Aorta (tissue), 5 donors: ENCODE measurements around the gene CST4. TPM values are rescaled to one million over a fixed set of nuclear protein-coding genes. Genes with fewer than 3 reads are reported as not detected.
A peak's percentile ranks its signal among the peaks of the same experiment; 100 is the strongest.
"Not testable (repeated sequence)": the region's sequence is repeated elsewhere in the genome, so short reads cannot be mapped to it uniquely, and the experiment has no call there.

Source experiments
- ATAC-seq: fragments of 200-7000 bp; cut with Tn5 transposase; one replicate; pipeline ENCODE4 v1.9.1; 2022; ENCODE audit warnings: moderate library complexity; ENCODE audit not compliant: low FRiP score
- DNase-seq, 2 donors: peaks; one replicate each; pipeline ENCODE4 v3.0.0-alpha.2; 2020
- H3K27ac ChIP-seq, 2 donors: one replicate each; pipeline ENCODE4 v1.5.1; 2013; ENCODE audit warnings: low read length in 2 of 2, mild to moderate bottlenecking in 2 of 2, moderate library complexity in 2 of 2, control low read depth in 1 of 2, inconsistent platforms in 1 of 2, low read depth in 1 of 2
- H3K27me3 ChIP-seq, 2 donors: one replicate each; pipeline ENCODE4 v1.6.1; 2013; ENCODE audit warnings: control low read depth in 1 of 2, low read length in 1 of 2, mild to moderate bottlenecking in 1 of 2, moderate library complexity in 1 of 2; ENCODE audit not compliant: insufficient read depth in 2 of 2, control insufficient read depth in 1 of 2
- H3K36me3 ChIP-seq, 2 donors: one replicate each; pipeline ENCODE4 v1.6.1; 2013; ENCODE audit warnings: control low read depth in 1 of 2, low read length in 1 of 2, mild to moderate bottlenecking in 1 of 2; ENCODE audit not compliant: insufficient read depth in 2 of 2, control insufficient read depth in 1 of 2
- H3K4me1 ChIP-seq, 2 donors: one replicate each; pipeline ENCODE4 v1.6.1; 2013; ENCODE audit warnings: low read length in 2 of 2, control low read depth in 1 of 2, mild to moderate bottlenecking in 1 of 2, moderate library complexity in 1 of 2; ENCODE audit not compliant: insufficient read depth in 2 of 2, control insufficient read depth in 1 of 2
- H3K4me3 ChIP-seq, 2 donors: one replicate each; pipeline ENCODE4 v1.5.1; 2013; ENCODE audit warnings: low read length in 2 of 2, control low read depth in 1 of 2, mild to moderate bottlenecking in 1 of 2
- H3K9me3 ChIP-seq: one replicate; pipeline ENCODE4 v1.6.1; 2013; ENCODE audit warnings: mild to moderate bottlenecking, low read length; ENCODE audit not compliant: control insufficient read depth
- WGBS, 2 donors: extraction: QIAGEN DNeasy Blood & Tissue Kit; methylation state at CpG; one replicate each; pipeline ENCODE4 v1.1.7; 2013; 5-methylcytosine and 5-hydroxymethylcytosine counted together
- intact Hi-C, 2 donors: fragments of 100-400 bp; cut with DNase I; formaldehyde crosslinking; loops; one replicate each; pipeline versions ENCODE4 v1.14.2 to v1.15.0; 2022
- polyA plus RNA-seq, 2 donors: library from polyadenylated mRNA; stranded (reverse); fragments of 200-250 nt; gene quantifications; one replicate each; pipeline ENCODE4 v1.2.3, GENCODE V29; 2013
- total RNA-seq, 2 donors: library from RNA; stranded (reverse); fragmentation: NEBNext Ultra II Directional; extraction: Animal tissue kit (Norgen Biotek cat#: 25700); gene quantifications; one replicate each; pipeline ENCODE4 v1.2.1, GENCODE V29; 2021
- donor health status: healthy with polysubstance abuse.
- donor health status: Bipolar disorder and iron deficiency.
- donor health status: DM: no; HTN: no; CAD: no.
- donor health status: DM: no; HTN: no; CAD: no.
- donor health status: DM: yes; HTN: yes; CAD: no.

CST4 gene
- total and polyA plus RNA-seq, 4 donors: not detected

DNA sequence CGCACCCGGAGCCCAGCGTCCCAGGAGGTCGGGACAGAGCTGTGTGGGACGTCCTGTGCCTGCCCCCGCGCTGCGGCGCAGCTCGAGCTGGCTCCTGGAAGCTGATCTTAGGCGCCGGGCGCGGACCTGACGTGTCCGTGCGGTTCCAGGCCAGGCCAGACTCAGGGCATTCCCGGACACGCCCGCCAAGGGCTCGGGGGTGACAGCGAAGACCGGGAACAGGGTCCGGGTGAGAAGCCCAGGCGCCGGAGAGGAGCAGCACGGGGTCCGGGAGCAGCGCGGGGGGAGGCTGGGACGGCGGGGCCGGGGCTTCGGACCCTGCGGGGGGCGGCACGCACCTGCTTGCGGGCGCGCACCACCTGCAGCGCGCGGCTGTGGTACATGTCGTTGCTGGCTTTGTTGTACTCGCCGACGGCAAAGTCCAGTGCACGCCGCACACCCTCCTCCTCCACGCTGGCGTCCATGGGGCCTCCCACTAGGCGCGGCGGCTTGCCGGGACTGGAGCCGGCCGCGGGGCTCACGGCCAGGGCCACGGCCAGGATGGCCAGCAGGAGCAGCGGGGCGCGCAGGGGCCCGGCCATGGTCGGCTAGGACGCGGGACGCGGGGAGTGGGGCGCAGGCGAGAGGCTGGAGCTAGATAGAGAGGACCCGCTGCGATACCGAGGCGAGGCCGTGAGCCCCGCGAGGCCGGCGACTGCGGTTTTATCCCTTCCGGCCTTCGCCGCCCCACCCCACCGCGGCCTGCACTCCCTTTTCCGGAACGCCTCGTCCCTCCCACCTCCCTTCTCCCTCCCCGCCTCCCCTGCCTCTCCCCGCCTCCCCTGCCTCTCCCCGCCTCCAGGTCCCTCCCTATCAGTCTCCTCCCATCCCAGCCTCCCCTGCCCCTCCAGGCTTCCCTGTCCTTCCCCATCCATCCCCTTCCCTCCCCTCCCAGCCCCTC, 51.3 kb downstream of the CST4 start, which contains the start of gene CST3:
TSS of gene CST3 (minus strand) at position 674 of the 940 bp plus-strand sequence. CDS start at position 581, 93 bp downstream.
- peak; percentile 96 for DNase-seq
- intact Hi-C loops: no loop called here
- H3K4me3 ChIP-seq: peak within 1 kb of the TSS; percentile 70 to 85
- WGBS, 2 donors: 0 to 1% methylated on average over 53 to 92 of the region's 92 CpGs
- H3K27me3 ChIP-seq: no peaks in the 10 kb centered on the region
- H3K9me3 ChIP-seq: no peaks in the 10 kb centered on the region
- ATAC-seq: peak; percentile 91
- peak within 1 kb of the TSS; percentile 68 to 77 for H3K27ac ChIP-seq
- no peaks in the 10 kb centered on the region for H3K4me1 ChIP-seq
- H3K36me3 ChIP-seq: peaks cover 0 to 6% of the 10 kb centered on the region in 2 donors

DNA sequence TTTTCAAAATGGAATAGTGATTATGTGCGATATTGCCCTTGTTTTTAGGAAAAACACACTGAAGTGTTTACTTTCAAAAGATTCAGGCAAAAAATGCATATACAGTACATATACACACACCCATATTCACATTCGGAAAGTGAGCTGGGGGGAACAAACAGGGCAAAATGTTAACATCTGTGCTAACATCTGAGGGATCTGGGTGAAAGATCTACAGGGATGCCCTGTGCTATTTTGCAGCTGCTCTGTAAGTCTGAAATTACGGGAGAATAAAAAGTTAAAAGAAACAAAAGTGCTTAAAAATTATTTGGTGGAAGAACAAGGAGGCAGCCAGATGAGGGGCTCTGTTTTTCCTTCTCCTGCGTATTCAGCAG, 51.9 kb downstream of the CST4 start:
- Histone ChIP-seq H3K27me3 (no peaks in the 10 kb centered on the region), H3K9me3 (no peaks in the 10 kb centered on the region), H3K27ac (peak overlapping the region in 1 of 2 donors; percentile 77), H3K4me3 (peak overlapping the region; percentile 70 to 85), H3K4me1 (no peaks in the 10 kb centered on the region), H3K36me3 (peaks cover 0 to 6% of the 10 kb centered on the region in 2 donors)
- ATAC-seq (no peak), DNase-seq (no peak)
- intact Hi-C loops: no loop called here
- 13 to 14% methylated on average over 4 of the region's 4 CpGs for WGBS, 2 donors

DNA sequence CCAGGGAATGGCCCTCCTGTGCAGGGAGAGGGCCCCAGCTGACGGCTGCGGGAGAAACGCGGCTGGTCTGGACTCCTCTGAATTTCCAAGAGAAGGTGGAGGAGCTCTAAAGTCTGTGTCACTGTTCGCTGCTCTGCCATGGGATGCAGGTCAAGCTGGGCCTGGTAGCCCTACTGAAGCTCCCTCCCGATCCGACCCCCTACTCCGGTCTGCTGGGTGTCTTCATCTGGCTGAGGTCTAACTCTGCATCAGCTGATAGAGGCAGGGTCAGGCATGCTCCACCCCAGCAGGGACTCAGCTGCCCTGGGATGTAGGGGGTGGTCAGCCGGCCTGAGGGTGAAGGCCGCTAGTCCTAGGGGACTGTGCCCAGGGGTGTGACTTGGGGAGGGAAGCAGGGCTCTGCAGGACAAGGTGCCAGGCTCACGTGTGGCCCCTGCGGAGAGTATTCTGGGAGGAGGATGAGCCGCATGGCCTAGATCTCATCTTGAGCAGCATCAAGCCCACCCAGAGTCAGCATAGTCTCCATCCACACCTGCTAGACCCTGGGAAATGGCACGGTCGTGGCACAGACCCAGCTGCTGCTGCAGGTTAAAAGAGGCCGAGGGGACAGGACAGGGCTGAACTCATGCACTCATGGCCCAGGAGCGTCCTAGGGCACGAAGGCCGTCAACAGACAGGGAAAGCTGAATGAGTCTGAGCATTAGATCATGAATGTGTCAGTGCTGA, 52.5 kb downstream of the CST4 start:
- peaks cover 0 to 8% of the 10 kb centered on the region in 2 donors for H3K36me3 ChIP-seq
- DNase-seq (no peak), ATAC-seq (no peak)
- WGBS, 2 donors: 75 to 78% methylated on average over 19 of the region's 19 CpGs
- intact Hi-C loops: no loop called here
- peak overlapping the region; percentile 70 to 85 for H3K4me3 ChIP-seq
- no peaks in the 10 kb centered on the region for H3K27me3 ChIP-seq
- H3K4me1 ChIP-seq: no peaks in the 10 kb centered on the region
- H3K9me3 ChIP-seq: no peaks in the 10 kb centered on the region
- H3K27ac ChIP-seq: no peak overlapping the region

DNA sequence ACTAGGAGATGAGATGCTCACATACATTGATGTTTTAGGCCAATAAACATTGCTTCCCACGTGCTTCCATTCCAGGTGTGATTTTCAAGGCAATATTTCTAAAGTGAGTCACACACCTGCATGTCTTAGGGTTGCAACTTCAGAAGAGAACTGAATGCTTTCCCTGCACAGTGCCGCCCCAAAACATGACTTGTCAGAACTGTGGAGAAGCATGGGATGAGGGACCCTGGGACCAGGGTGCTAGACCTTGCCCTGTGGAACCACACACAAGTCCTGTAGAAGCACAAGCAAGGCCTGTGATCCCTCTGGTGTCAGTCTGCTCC, 53.1 kb downstream of the CST4 start:
- H3K36me3 ChIP-seq, H3K9me3 ChIP-seq, intact Hi-C loops, H3K27ac ChIP-seq, H3K4me3 ChIP-seq, DNase-seq, ATAC-seq, H3K4me1 ChIP-seq, H3K27me3 ChIP-seq: not testable (repeated sequence)
- 84 to 85% methylated on average over 1 of the region's 2 CpGs for WGBS, 2 donors

Other genes starting within 250 kb of the CST4 start
- gene CSTL1, start 249.4 kb downstream of the CST4 start, total RNA-seq: not detected
- not detected for gene CSTL1, start 249.4 kb downstream of the CST4 start, polyA plus RNA-seq
- gene CST11, start 236.2 kb downstream of the CST4 start, total RNA-seq: not detected
- gene CST11, start 236.2 kb downstream of the CST4 start, polyA plus RNA-seq: not detected
- gene CST8, start 197.9 kb downstream of the CST4 start, total RNA-seq: not detected
- not detected for gene CST8, start 197.9 kb downstream of the CST4 start, polyA plus RNA-seq
- not detected for gene CST9L, start 120.6 kb downstream of the CST4 start, total RNA-seq
- gene CST9L, start 120.6 kb downstream of the CST4 start, polyA plus RNA-seq: not detected
- gene CST9, start 83.1 kb downstream of the CST4 start, total RNA-seq: not detected
- not detected for gene CST9, start 83.1 kb downstream of the CST4 start, polyA plus RNA-seq
- 1,000 to 10,000 TPM in 1 of 2 donors, 100 to 1,000 TPM in 1; 837 to 1,105 TPM for gene CST3, start 51.1 kb downstream of the CST4 start, total RNA-seq
- 1,000 to 10,000 TPM in 1 of 2 donors, 100 to 1,000 TPM in 1; 584 to 1,561 TPM for gene CST3, start 51.1 kb downstream of the CST4 start, polyA plus RNA-seq
- 1 to 10 TPM in 1 of 2 donors, not detected in 1; 1.1 TPM for gene CST1, start 61.9 kb upstream of the CST4 start, total RNA-seq
- not detected for gene CST1, start 61.9 kb upstream of the CST4 start, polyA plus RNA-seq
- gene CST2, start 137.7 kb upstream of the CST4 start, total RNA-seq: under 1 TPM in 1 of 2 donors, not detected in 1; 0.75 TPM
- not detected for gene CST2, start 137.7 kb upstream of the CST4 start, polyA plus RNA-seq
- not detected for gene CST5, start 190.7 kb upstream of the CST4 start, total RNA-seq
- not detected for gene CST5, start 190.7 kb upstream of the CST4 start, polyA plus RNA-seq